ENCODE results near the gene EHMT1. TPM values are rescaled to one million over a fixed set of nuclear protein-coding genes. Genes with fewer than 3 reads are reported as not detected.
"Not testable (repeated sequence)": the region's sequence is repeated elsewhere in the genome, so short reads cannot be mapped to it uniquely, and the experiment has no call there.

EHMT1 gene
- polyA plus RNA-seq, 3 donors from 2014 or later, result 14.1 to 62.7 (median 14.8) TPM

DNA sequence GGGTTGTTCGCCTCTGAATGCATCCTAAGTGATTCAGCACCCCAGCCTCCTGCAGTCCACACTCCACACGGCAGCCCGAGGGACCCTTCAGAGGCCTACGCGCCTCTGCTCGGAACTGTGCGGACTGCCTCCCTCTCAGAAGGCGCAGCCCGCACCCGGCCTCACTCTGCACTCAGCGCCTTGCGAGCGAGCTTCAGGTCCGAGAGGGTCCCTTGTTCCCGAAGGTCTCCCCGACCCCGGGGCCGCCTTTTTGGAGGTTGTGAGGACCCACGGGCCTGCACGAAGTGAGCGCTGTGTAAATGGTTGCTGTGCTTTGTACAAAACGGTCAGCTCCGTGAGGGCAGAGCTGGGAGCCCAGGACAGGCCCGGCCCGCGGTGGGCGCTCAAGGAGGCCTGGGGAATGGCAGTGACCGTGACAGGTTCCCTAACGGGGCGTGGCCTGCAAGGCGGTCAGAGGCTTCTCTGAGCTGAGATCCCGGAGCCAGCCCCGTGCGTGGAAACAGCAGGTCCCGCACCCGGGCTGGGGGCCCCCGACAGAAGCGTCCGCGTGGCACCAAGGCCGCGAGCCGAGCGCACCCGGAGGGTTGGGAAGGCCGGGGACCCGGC lies 258.1 kb downstream of the EHMT1 start:
- H3K36me3 Mint-ChIP-seq, result no peaks in the 10 kb centered on the region
- H3K27me3 Mint-ChIP-seq (ENCODE audit: low read depth in 3 of 3), result peaks cover 2 to 19% (median 6%) of the 10 kb centered on the region in 3 donors
- H3K27ac Mint-ChIP-seq, result no peak overlapping the region
- H3K4me3 Mint-ChIP-seq, result peak overlapping the region in 3 of 5 donors; percentile 52 to 68 (median 62)
- DNase-seq, result no peak
- H3K4me1 Mint-ChIP-seq, result peaks cover 0 to 6% of the 10 kb centered on the region in 2 donors
- peaks cover 0 to 10% (median 0%) of the 10 kb centered on the region in 6 donors for H3K9me3 Mint-ChIP-seq

DNA sequence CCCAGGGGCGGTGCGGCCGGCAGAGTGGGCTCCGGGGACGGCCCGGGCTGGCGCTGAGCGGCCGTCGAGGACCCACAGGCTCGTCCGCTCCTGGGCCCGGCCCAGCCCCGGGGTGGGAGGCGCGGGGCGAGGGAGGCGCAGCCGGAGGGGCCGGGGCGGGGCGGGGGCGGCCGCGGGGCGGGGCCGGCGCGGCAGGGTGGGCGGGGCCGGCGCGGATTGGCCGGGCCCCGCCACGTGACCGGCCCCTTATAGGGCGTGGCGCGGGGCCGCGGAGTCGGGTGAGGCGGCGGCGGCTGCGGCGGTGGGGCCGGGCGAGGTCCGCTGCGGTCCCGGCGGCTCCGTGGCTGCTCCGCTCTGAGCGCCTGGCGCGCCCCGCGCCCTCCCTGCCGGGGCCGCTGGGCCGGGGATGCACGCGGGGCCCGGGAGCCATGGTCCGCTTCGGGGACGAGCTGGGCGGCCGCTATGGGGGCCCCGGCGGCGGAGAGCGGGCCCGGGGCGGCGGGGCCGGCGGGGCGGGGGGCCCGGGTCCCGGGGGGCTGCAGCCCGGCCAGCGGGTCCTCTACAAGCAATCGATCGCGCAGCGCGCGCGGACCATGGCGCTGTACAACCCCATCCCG lies 258.8 kb downstream of the EHMT1 start, which contains the start of gene CACNA1B:
CACNA1B (plus strand) TSS at position 277 of the 617 bp plus-strand sequence; CDS start at position 429, 152 bp downstream.
- H3K4me1 Mint-ChIP-seq, DNase-seq, H3K27ac Mint-ChIP-seq, H3K36me3 Mint-ChIP-seq: not testable (repeated sequence)
- H3K4me3 Mint-ChIP-seq, result peak within 1 kb of the TSS in 3 of 5 donors; percentile 52 to 68 (median 62)
- peaks cover 2 to 21% (median 6%) of the 10 kb centered on the region in 3 donors for H3K27me3 Mint-ChIP-seq (ENCODE audit: low read depth in 3 of 3)
- peaks cover 0 to 11% (median 0%) of the 10 kb centered on the region in 6 donors for H3K9me3 Mint-ChIP-seq

DNA sequence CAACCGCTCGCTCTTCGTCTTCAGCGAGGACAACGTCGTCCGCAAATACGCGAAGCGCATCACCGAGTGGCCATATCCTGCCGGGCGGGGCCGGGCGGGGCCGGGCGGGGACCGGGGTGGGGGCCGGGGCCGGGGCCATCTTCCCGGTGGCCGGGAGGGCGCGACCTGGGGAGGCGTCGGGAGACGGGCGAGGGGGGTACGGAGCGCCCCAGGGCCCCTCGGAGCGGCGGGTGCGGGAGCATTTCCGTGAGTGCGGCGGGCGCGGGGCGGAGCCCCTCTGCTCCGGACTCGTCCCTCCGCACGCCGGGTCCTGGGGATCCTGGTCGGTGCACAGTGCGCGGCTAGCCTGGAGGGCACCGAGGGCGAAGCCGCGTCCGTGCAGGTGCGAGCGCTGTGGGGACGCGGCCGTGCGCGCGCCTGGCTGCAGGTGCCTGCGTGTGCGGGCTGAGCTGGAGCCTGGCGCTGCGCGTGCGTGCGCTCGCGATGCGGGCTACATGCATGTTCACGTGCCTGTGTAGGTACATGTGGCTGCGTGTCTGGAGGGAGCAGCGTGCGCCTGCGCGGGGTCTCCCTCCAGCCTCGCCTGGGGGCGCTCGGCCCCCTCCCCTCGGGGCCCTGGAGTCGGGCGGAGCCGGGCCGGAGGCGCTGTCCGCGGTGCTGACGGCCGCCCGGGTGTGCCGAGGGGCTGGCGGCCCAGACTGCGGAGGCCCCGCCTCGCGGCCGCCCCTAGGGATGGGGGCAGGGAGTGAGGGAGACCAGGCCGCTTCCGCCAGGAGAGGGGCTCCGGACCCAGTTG lies 259.5 kb downstream of the EHMT1 start:
- peaks cover 0 to 6% of the 10 kb centered on the region in 2 donors for H3K4me1 Mint-ChIP-seq
- DNase-seq, result peak; percentile 13 to 30 (median 28)
- H3K27ac Mint-ChIP-seq, result no peak overlapping the region
- H3K9me3 Mint-ChIP-seq, result peaks cover 0 to 11% (median 0%) of the 10 kb centered on the region in 6 donors
- H3K36me3 Mint-ChIP-seq, result no peaks in the 10 kb centered on the region
- no peak overlapping the region for H3K4me3 Mint-ChIP-seq
- H3K27me3 Mint-ChIP-seq (ENCODE audit: low read depth in 3 of 3), result peaks cover 0 to 21% (median 5%) of the 10 kb centered on the region in 3 donors

DNA sequence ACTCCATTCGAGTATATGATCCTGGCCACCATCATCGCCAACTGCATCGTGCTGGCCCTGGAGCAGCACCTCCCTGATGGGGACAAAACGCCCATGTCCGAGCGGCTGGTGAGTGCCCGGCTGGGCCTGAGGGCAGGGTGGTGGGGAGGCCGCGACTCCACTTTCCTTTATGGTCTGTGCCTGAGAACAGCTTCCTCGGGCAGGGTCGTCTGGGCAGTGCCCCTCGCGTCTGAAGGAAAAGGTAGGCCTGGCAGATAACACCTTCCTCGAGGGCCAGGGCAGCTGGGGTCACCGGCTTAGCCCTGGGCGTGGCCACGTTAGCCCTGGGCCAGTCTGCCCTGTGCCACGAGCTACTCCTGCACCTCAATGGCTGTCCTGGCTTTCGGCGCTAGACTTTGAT lies 260.2 kb downstream of the EHMT1 start:
- Mint-ChIP-seq H3K9me3 (peaks cover 0 to 11% (median 0%) of the 10 kb centered on the region in 6 donors), H3K36me3 (no peaks in the 10 kb centered on the region), H3K4me1 (peaks cover 0 to 6% of the 10 kb centered on the region in 2 donors), H3K27me3 (ENCODE audit: low read depth in 3 of 3) (peaks cover 0 to 21% (median 3%) of the 10 kb centered on the region in 3 donors), H3K27ac (no peak overlapping the region), H3K4me3 (peak overlapping the region in 3 of 5 donors; percentile 23 to 49 (median 33))
- DNase-seq, result no peak

DNA sequence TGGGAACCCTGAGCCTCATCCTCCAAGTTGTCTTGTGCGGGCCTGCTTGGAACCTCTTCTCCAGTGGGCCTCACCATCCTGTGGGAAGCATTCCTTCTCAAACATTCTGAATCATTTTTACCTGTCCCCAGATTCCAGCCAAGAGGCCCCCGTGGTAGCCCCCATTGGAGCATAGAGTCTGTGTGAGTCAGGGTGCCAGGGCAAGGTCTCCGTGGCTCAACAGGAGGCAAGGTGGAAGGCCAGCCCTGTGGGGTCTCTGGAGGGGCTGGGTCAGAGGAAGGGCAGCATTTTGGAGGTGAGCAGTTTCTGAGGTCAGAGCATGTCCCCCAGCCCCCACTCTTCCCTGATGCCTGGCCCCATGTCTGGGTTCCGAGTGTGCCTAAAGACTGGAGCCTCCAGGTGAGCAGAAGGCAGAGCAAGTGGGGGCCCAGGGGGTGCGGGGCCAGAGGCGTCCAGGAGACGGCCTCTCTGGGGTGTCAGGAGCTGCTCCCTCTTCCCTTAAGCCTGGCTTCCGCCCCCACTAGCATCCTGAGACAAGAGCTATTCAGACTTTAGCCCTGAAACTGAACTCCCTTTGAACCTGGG lies 260.9 kb downstream of the EHMT1 start:
- DNase-seq, result no peak
- H3K27me3 Mint-ChIP-seq (ENCODE audit: low read depth in 3 of 3), result peaks cover 0 to 21% (median 2%) of the 10 kb centered on the region in 3 donors
- H3K36me3 Mint-ChIP-seq, result no peaks in the 10 kb centered on the region
- H3K4me1 Mint-ChIP-seq, result peaks cover 0 to 6% of the 10 kb centered on the region in 2 donors
- peaks cover 0 to 11% (median 0%) of the 10 kb centered on the region in 6 donors for H3K9me3 Mint-ChIP-seq
- H3K4me3 Mint-ChIP-seq, result peak overlapping the region in 3 of 5 donors; percentile 15 to 30 (median 23)
- H3K27ac Mint-ChIP-seq, result no peak overlapping the region

DNA sequence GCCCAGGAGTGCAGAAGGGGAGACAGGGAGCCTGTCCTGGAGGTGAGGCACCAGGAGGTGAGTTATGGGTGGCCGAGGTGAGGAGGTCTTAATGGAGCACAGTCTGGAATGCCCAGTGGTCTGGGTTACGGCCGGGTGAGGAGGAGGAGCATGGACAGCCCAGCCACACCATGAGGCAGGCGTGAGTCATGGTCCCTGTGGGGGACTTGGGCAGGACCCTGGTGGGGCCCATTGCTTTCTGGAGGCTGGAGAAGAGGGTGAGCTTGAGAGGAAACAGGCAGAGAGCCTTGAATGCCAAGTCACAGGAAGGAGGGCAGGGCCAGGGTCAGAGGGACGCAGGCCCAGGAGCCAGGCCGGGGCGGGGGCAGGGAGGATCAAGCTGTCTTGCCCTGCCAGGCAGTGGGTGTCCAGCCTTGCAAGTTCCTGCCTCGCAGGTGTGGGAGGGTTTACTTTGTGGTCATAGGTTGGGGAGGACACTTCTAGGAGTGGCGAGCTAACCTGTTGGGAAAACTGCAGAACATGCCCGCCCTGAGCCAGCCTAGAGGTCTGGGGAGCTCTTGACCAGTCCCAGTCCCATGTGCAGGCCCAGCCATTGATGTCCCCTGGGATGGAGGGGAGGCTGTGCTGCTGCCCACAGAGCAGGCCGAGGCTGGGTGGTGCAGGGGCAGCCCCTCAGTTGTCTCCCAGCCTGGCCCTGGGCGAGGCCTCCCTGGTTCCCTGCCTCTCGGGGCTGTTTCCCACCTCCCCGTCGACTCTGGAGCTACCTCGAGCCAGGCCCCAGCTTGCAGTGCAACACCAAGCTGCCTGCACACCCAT lies 261.6 kb downstream of the EHMT1 start:
- Mint-ChIP-seq H3K9me3 (peaks cover 0 to 8% (median 0%) of the 10 kb centered on the region in 6 donors), H3K27ac (no peak overlapping the region), H3K4me3 (no peak overlapping the region), H3K36me3 (no peaks in the 10 kb centered on the region), H3K27me3 (ENCODE audit: low read depth in 3 of 3) (peaks cover 0 to 19% (median 2%) of the 10 kb centered on the region in 3 donors), H3K4me1 (peaks cover 0 to 6% of the 10 kb centered on the region in 2 donors)
- DNase-seq, result no peak

DNA sequence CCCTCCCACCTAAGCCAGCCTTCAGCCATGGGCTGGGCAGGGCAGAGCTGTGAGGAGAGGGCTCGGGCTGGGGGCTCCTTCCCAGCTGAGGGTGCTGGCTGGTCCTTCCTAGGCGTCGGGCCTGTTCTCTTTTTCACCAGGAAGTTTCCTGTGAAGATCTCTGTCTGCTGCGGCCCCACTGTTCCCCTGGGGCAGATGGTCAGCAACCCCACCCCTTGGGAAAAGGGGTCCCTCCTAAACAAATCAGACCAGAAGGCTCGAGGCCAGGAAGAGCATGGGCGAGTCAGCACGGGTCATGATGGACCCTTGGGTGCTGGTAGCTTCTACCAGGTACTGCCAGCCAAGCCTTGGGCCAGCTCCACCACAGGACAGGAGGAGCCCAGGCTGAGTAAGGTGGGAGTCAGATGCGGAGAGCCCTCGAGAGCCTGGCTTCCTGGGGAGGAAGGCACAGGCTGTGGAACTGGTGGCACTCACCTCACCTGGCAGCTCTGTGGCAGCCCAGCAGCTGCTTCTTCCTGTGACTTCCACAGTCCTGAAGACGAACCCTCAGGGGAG lies 262.2 kb downstream of the EHMT1 start:
- H3K9me3 Mint-ChIP-seq, result peaks cover 0 to 8% (median 0%) of the 10 kb centered on the region in 6 donors
- H3K4me3 Mint-ChIP-seq, result no peak overlapping the region
- H3K36me3 Mint-ChIP-seq, result no peaks in the 10 kb centered on the region
- no peak overlapping the region for H3K27ac Mint-ChIP-seq
- H3K27me3 Mint-ChIP-seq (ENCODE audit: low read depth in 3 of 3), result peaks cover 0 to 12% (median 2%) of the 10 kb centered on the region in 3 donors
- DNase-seq, result no peak
- peaks cover 0 to 6% of the 10 kb centered on the region in 2 donors for H3K4me1 Mint-ChIP-seq

DNA sequence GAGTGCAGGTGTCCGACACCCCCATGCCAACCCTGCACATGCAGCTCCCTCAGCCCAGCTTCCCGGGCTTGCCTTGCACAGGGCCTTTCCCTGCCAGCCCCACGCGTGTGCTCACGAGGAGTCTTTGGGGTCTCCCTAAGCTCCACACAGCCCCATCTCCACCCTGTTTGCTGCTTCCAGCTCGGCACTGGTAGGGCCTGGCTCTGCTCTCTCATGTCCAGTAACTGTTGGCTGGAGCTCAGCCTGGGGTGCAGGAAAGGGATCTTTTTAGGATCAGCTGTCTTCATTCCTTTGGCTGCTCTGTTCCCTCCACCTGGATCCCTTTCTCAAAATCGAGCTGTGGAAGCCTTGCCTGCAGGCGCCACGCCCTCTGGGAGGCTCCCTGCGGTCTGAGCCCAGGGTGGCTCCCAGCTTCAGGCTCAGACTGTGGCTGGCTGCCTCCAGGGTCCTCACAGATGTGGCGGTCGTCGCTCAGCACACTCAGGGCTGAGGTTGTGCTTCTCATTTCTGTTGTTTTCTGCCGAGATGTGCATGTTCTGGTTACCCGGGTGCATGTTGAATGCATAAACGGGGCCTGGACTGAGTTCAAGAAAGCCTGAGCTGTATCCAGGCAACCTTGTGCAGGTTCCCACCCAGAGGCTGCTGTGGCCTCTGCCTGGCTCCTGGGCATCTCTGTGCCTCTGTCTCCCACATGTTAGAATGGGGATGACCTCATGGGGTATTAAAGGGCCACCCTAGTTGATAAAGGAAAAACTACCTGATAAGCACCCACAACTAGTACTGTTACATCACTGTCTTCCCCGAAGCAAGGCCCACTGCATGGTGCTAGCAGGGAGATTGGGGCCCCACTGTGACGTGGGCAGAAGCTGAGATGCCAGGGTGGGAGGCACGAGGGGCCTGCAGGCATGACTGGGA lies 263.0 kb downstream of the EHMT1 start:
- Mint-ChIP-seq H3K4me1 (peaks cover 0 to 3% of the 10 kb centered on the region in 2 donors), H3K27me3 (ENCODE audit: low read depth in 3 of 3) (peaks cover 0 to 7% (median 0%) of the 10 kb centered on the region in 3 donors), H3K27ac (no peak overlapping the region), H3K9me3 (peaks cover 0 to 5% (median 0%) of the 10 kb centered on the region in 6 donors), H3K4me3 (no peak overlapping the region), H3K36me3 (no peaks in the 10 kb centered on the region)
- DNase-seq, result no peak

DNA sequence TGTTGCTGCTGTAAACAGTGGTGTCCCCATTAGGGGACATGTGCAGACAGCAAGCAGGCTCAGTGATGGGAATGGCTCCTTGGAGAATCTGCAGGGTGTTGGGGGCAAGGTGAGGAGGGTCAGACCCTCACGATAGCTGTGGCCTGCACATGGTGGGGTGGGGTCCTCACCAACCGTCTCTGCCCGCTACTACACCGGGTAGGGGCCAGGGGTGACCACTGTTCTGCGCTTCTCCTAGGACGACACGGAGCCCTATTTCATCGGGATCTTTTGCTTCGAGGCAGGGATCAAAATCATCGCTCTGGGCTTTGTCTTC lies 263.7 kb downstream of the EHMT1 start:
- Mint-ChIP-seq H3K4me1 (peaks cover 0 to 3% of the 10 kb centered on the region in 2 donors), H3K9me3 (peaks cover 0 to 5% (median 0%) of the 10 kb centered on the region in 6 donors), H3K27me3 (ENCODE audit: low read depth in 3 of 3) (peaks cover 0 to 7% (median 0%) of the 10 kb centered on the region in 3 donors), H3K4me3 (no peak overlapping the region), H3K27ac (no peak overlapping the region), H3K36me3 (no peaks in the 10 kb centered on the region)
- DNase-seq, result no peak

DNA sequence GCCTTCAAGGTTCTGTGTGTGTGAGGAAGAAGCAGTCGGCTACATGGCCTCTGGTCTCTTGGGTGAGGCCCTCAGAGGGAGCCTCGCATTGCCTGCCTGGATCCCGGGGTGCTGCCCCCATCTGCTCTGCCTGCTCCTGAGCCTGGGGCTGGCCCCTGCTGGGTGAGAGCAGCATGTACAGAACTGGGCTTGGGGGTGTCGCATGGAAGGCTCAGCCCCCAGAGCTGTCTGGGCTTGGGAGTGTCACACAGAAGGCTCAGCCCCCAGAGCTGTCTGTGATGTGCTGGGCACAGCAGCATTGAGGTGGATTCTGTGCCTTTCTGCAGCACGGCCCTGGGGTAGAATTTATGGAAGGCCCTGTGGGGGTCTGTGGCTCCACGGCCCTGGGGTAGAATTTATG lies 265.2 kb downstream of the EHMT1 start:
- not testable (repeated sequence) for H3K27me3 Mint-ChIP-seq (ENCODE audit: low read depth in 3 of 3); H3K4me3 Mint-ChIP-seq; H3K4me1 Mint-ChIP-seq; H3K27ac Mint-ChIP-seq; H3K36me3 Mint-ChIP-seq; H3K9me3 Mint-ChIP-seq; DNase-seq

DNA sequence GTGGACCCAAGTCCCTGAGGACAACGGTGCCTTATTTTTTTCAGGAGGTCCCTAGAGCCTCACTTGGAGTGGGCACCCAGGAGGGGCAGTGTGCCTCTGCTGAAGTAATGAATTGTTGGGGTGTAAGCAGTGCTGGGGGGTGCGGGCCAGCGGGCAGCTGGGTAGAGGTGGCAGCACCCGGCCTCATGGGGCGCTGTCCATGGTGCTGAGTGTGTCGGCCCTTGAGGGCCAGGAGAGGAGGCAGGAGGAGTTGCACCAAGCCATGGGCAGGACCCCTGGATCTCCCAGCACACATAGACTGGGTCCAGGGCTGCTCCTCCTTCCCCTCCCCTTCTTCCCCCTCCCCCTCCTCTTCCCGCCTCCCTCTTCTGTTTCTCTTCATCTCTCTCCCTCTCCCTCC lies 265.7 kb downstream of the EHMT1 start:
- not testable (repeated sequence) for H3K4me3 Mint-ChIP-seq; H3K27ac Mint-ChIP-seq; H3K9me3 Mint-ChIP-seq; H3K36me3 Mint-ChIP-seq; H3K27me3 Mint-ChIP-seq (ENCODE audit: low read depth in 3 of 3); H3K4me1 Mint-ChIP-seq
- DNase-seq, result peak in 1 of 3 donors; percentile 9

DNA sequence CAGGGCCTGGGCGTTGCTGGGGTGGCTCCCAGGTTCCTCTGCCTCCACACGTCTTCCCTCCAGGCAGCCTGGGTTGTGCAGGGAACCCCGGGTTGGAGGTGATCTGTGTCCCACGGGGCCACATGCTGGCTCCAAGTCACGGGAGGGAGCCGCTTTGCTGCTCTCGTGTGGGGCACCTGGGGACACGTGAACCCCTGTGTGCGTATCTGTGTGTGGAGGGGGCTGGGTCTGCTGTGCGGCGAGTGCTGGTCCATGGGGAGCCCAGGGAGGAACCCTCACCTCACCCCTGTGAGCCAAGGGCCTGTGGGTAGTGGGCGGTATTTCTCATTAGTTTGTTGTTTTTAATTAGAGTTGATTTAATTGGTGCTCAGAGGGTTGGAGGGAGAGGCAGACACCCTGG lies 266.3 kb downstream of the EHMT1 start:
- DNase-seq; H3K4me1 Mint-ChIP-seq; H3K4me3 Mint-ChIP-seq; H3K27me3 Mint-ChIP-seq (ENCODE audit: low read depth in 3 of 3); H3K9me3 Mint-ChIP-seq; H3K27ac Mint-ChIP-seq; H3K36me3 Mint-ChIP-seq: not testable (repeated sequence)
